GM21737 (cell line): ENCODE results near the gene AGER.
"Not testable (repeated sequence)": the region's sequence is repeated elsewhere in the genome, so short reads cannot be mapped to it uniquely, and the experiment has no call there.

ENCODE experiments used
- ATAC-seq: cut with Tn5 transposase; IDR thresholded peaks from one replicate; pipeline ENCODE4 v1.9.1; 2021; ENCODE audit warnings: mild to moderate bottlenecking, moderate library complexity; ENCODE audit not compliant: unreplicated experiment

AGER gene

DNA sequence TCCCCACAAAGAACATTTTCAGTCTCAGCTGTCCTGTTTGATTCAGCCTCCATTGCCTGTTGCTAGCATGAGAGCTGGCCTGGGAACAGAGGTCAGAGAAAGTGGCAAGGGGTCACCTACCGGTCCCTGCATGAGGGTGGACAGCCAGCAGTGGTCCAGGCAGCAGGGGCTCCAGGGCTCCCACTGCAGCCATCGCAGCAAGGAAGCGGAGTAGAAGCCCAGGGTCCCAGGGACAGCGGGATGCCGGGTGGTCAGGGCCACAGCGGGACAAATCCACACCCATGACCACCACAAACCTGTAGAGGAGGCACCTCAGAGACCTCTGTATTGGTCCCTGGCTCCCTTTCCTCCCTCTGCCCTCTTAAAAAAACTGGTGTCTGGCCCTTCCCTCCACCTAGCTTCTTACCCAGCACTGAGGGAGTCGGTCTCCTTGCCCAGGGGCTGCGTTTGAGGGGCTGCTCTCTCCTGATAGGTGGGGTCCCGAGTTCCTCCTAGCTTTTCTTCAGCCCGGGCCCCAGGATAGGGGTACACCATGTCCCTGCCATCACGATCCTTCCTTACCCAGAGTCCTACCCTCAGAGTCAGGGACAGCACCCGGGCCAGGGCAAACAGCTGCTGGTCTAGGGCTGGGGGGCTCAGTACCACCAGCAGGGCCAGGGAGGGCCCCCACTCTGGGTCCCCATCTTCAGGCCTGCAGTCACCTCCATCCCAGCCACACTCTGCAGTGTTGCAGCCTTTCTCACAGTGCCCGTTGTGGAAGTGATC lies 16.8 kb upstream of the AGER start:
- no peak for ATAC-seq

DNA sequence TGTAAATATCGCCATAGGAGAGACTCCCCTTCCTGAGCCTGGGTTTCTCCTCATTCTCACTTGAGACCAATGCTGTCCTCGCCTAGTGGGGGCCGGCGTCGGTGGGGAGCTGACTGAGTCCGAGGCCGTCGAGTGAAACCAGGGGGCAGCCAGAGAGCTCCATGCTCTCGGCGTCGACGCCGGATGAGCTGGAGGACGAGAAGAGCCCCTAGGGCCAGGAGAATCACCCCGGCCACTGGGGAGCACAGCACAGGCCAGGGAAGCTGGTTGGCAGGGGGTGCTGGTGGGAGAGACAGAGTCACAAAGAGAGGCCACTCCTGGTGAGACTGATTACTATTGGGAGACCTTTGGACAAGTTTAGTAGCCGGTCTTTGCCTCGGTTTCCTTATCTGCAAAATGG lies 14.8 kb upstream of the AGER start:
- ATAC-seq, result no peak

DNA sequence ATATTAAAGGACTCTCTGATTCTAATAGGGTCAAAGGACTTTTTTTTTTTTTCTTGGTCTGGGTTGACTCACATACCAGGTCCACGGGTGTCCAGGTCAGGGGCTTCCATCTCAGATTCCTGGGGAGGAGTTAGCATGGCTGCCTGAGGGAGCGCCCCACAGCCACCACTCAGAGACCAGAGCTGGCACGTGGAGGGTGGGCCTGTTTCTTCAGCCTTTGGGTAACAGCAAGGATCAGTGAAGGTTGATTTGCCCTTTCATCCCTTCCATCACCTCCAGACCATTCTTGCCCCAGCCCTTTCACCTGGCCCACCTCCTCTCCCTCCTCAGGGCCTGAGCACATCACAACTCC lies 14.3 kb upstream of the AGER start:
- no peak for ATAC-seq

DNA sequence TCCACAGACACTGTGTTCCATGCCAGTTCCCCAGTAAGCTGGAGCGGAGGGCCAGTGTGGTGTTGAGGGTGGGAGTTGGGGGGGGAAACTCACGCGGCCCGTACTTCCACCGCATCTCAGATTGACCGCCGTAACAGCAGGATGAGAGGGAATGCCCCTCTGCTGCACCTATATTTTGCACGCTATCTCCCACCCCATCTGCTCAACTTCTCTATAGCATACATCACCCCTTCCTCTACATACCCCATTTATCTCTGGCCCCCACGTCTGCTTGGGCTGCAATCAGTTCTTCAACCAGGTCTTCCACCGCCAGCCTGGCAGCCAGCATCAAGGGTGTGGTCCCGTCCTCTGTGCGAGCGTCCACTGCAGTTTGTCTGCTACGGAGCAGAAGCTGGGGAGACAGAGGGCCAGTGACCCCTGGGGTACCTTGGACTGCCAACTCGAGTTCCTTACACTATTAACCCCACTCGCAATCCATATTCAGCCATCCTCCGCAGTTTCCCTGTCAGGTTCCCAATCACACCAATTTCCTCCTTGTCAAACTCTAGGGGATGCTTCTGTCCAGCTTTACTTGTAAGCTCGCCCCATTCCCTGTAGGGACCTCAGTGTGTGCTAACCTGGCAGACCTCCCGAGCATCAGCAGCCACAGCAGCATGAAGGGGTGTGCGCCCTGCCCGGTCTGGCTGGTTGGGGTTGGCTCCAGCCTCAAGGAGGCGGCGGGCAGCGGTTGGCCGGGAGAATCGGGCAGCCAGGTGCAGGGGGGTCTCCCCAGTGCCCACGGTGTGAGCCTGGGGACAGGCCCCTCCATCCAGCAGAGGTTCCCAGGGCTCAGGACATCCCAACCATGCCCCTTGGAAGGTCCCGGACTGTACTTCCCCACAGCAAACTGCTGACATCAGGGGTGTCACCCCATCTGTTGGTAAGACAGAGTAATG lies 12.9 kb upstream of the AGER start:
- ATAC-seq, result no peak

DNA sequence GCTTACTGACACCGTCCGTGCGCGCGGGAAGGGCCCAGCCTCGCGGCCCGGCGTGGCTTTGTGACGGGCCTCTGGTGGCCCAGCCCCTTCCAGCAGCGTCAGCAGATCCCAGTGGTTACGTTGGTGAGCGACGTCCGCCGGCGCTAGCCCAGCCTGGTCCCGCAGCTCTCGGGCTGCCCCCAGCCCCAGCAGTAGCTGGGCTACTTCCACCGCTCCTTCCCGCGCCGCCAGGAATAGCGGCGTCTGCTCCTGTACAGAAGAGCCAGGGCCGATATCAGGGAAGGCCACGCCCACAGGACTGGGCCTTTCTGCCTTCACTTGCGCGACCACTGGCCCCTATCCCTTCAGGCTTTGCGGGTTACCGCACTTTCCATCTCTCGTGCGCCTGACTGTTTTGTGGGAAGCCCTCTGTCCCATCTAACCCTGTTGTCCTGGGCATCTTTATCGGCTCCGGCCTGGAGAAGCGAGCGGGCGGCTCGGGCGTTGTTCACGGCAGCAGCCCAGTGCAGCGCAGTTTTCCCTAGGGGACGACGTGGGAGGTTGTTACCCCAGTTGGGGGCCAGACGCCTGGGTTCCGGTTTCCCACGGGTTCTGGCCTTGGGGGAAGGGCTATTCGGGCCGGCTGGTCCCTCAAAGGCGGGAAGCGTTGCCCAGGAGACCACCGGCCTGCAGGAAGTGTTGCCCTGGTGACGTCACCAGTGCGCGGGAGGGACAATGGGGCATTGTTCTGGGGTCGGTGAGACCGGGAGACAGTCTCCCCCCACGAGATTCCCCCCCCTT lies 12.0 kb upstream of the AGER start:
- peak; percentile 76 for ATAC-seq

DNA sequence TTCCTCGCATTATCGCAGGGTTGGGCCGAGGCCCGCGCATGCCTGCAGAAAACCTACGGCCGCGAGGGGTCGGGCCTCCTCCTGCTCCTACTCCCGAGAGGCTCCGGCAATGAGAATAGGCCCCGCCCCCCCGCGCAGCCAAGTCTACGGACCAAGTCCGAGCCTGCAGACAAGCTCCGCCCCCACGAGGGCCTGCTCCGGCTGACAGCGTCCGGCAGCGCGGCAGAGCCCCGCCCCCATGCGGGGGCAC lies 11.5 kb upstream of the AGER start:
- ATAC-seq, result peak; percentile 64

DNA sequence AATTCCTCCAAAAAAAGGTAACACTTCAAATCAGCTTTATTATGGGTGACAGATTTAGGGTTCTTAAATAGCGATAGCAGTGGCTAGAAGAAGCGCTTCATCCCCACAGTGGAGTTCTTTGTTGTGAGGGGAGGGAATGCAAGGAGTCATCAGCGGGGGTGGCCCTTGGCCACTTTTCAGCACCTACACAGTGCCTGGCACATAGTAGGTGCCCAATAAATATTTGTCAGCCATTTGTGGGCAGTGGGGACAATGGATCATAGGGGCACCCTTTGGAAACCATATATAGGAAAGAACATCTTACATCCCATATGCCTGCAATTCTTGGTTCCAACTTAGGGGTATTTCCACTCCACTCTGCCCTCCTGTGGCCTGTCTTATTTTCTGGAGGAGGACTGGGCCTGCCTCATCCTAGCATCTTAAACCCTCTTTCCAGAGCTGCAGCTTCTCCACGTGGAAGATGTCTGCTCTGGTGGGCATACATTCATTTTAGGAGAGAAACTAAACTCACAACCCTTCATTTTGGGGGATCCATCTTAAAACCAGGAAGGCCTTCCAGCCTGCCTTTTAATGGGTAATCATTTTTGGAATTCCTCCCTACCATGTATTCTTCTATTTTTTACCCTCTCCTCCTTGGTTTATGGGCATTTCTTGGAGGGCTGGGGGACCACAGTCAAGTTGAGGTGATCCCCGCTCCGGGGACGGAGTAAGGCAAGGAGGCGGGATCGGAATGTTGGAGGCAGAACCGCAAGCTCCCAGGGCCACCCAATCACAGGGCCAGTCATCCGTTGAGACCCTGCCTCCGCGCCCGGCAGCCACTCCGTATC lies 11.0 kb upstream of the AGER start:
- ATAC-seq, result no peak

DNA sequence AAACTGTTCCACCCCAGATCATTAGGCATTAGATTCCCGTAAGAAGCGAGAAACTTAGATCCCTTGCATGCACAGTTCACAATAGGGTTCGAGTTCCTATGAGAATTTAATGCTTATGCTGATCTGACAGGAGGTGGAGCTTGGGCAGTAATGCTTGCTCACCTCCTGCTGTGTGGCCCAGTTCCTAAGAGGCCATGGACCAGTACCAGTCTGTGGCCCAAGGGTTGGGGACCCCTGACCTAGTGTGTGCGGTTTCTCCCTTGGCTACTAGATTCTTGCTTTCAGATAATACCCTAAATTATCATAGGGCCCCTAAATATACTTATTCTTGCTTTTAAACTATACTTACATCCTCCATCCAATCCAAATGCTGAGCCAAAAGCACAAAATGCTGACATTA lies 10.3 kb upstream of the AGER start:
- ATAC-seq, result no peak

DNA sequence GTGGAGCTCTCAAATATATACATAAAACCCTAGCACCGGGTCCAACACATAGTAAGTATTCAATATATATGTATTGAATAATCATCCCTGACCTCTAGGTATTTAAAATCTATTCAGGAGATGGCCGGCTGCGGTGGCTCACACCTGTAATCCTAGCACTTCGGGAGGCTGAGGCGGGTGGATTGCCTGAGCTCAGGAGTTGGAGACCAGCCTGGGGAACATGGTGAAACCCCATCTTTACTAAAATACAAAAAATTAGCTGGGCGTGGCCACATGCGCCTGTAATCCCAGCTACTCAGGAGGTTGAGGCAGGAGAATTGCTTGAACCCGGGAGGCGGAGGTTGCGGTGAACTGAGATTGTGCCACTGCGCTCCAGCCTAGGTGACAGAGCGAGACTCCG lies 9.0 kb upstream of the AGER start:
- ATAC-seq, result not testable (repeated sequence)

DNA sequence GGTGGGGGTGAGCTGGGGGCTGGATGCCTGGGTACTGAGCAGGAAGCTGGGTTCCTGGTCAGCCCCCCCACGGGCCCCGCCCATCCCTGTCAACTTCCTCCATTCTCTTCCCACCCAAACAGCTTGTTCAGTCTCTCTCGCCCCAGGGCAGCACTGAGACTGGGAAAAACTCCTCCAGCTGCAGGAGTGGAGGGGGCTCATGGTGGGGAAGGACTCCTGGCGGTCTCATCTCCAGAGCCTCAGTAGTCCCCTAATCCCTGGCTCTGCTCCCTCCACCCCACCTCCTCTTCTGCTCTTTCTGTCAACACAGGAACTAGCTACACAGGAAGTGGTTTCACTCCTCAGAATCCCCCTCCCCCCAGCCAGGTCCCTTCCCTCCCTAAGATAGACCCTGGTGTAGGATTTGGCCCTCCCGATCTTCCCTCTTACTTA lies 8.6 kb upstream of the AGER start, which contains the start of gene GPSM3:
GPSM3 (minus strand) TSS at position 36 of the 432 bp plus-strand sequence. CDS start 130 bp downstream, outside the sequence.
- ATAC-seq, result no peak

DNA sequence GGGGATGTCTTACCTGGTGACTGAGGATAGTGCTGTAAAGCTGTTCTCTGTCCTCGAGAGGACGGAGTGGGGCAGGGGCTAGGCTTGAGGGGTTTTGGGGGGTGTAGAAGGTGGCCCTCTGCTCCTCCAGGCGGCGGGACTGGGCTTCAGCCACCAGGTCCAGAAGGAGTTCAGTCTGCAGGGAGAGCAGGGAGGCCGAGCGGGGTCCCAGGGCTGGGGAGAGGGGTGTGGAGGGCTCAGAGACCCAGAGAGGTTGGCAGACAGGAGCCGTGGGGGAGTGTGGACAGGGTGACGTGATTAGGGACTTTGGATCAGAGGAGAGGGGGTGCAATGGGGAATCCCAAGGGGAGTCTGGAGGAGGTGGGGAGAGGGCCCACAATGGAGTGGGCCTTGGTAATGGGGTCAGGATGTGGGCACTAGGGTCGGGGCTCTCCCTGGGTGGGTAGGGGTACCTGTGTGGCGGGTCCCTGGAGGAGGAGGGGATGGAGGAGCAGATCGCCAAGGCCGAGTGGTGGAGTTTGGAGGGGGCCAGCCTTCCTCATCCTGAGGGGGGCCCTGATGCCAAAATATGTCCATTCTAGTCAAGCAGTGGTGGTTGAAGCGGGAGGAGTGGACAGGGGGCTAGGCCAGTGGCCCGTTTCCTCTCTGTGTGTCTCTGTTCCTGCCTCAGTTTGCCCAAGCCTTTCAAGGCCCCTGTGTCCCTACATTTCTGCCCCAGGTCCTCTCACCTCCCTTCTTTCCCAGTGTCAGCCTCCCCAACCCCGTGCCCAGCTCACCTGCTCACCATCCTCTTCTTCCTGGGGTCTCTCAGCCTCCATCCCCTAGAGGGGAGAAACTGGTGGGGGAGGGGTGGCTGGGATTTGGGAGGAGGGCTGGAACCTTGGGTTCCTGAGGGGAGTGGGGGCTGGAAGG lies 7.9 kb upstream of the AGER start:
- no peak for ATAC-seq

DNA sequence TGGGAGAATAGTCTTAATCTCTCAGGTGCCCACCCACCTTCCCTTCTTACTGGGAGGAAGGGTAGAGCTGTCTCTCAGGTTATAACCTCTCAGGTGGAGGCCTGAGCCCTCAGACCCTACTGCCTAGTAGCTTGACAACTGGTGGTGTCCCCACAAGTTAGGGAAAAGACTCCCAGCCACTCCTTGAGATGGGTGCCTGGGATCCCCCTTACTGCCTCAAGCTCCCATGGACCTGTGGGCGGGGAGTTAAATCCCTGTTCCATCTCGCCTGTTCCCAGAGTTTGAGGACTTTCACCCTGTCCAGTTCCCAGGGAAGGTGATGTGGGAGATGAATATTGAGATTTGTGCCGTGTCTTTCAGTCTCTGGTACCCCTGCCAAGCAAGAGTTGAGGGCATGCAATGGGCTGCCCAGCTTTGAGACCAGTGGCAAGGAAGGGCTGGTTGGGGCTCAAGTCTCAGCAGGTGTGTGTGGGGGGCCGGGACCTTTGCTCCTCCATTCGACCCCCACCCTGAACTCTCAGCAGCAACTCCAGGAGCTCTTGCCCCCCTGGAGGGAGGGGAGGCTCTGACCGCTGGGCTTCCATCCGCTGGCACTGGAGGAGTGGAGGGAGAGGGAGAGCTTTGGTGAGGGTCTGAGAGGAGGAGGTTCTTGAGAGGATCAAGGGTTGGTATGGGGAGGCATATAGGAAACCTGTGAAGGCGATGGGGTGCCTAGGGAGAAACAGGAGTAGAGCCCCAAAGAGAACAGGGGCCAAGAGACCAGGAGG lies 7.0 kb upstream of the AGER start:
- no peak for ATAC-seq

DNA sequence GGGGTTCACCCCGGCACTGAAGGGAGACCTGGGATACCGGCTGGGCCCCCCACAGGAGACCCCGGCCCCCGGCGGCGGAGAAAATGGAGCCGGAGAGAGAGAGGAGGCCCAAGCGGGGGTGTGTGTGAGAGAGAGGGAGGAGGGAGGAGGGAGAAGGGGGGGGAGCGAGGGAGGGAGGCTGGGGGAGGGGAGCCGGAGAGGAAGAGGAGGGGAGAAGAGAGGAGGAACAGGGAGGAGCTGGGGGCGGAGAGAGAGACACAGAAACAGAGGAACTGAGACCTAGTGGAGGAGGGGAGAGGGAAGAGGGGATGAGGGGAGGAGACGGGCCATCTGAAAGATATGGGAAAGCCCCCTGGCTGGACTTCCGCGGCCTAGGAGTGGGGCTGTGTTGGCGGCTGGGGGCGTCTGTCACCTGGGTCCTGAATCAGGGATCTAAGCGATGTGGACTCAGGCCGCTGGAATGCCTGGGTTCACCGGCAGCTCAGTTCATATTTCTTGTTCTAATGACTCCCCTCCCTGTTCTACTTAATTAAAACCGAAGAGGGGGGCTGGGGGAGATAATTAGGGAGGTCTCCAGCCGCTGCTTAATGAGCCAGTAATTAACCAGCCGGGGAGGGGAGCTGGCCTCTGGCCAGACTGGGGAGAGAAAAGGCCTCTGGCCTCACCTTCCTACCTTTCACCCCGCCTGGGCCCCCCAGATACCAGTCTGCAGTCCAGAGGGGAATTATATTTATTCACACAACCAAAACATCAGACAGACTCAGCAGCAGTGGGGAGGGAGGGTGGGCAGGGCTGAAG lies 6.2 kb upstream of the AGER start, which contains the start of gene PBX2:
PBX2 (minus strand) TSS at position 149 of the 798 bp plus-strand sequence. CDS start 287 bp downstream, outside the sequence.
- ATAC-seq, result peak; percentile 43

DNA sequence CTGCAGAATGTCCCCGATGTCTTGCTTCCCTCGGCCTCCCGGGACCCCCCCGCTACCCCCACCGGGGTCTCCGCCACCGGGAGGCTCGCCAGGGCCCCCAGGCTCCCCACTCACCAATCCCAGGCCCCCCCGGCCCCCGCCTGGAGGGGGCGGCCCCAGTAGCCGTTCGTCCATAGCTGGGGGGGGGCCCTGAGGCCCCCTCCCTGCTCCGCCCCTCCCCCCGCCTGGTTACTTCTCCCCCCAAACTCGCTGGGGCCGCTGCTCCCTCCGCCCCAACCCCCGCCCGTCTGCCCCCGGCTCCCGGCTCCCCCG lies 5.6 kb upstream of the AGER start:
- no peak for ATAC-seq

DNA sequence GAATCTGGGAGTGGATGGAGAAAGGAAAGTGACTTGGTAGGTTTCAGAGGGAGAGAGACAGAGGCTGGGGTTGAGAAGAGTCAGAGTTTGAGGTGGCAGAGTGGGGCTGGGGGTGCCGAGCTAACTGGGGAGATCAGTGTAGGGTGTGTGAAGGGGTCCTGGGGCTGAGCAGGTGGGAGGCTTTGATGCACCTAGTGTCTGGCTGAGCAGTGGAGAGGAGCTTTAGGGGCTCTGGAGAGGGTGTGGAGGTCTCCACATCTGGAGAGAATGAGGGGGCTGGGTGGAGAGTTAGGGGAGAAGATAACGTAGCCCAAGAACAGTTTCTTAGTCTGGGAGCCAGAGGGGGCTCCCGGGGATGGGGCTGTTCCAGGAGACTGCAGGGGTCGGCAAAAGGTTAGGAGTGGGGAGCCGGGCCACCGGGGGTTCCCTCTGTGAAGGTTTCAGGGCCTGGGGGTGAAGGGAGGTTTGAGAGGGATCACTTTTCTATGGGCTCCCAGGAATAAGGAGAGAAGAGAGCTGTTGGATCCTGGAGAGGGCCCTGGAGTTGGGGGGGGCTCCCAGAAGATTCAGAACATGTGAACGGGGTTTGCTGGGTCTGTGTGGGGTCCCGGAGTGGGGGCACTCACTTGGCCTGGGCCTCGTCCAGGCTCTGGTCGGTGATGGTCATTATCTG lies 5.2 kb upstream of the AGER start:
- ATAC-seq, result no peak

DNA sequence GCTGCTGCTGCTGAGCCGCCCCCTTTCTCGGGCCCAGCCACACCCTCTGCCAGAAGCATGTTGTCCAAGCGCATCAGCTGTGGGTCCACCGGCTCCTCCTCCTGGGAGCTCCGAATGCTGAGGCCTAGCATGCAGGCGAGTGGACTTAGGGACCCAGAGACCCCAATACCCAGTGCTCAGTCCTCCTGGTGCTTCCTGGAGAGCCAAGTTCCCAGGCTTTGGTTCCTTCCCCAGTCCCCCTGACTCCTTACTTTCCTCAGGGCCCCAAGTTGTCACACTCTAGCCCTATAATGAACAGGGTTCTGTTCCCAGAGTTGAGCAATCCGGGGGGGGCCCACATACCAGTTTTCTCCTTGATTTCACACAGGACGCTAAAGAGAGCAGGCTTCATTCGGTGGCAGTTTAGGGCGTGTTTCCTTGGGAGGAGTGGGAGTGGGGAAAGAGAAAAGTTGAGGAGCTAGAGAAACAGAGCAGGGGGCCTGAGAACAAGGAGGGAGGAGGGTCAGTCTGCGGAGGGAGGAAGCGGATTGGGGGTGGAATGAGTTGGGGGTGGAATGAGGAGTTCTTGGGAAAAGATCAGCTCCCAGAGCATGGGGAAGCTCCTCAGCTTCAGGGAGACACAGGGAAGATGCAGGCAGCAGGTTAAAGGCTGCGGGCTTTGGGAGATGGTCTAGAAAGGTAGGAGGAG lies 4.5 kb upstream of the AGER start:
- no peak for ATAC-seq
